ENCODE measurements around the gene CCDC159.

CCDC159 gene

DNA sequence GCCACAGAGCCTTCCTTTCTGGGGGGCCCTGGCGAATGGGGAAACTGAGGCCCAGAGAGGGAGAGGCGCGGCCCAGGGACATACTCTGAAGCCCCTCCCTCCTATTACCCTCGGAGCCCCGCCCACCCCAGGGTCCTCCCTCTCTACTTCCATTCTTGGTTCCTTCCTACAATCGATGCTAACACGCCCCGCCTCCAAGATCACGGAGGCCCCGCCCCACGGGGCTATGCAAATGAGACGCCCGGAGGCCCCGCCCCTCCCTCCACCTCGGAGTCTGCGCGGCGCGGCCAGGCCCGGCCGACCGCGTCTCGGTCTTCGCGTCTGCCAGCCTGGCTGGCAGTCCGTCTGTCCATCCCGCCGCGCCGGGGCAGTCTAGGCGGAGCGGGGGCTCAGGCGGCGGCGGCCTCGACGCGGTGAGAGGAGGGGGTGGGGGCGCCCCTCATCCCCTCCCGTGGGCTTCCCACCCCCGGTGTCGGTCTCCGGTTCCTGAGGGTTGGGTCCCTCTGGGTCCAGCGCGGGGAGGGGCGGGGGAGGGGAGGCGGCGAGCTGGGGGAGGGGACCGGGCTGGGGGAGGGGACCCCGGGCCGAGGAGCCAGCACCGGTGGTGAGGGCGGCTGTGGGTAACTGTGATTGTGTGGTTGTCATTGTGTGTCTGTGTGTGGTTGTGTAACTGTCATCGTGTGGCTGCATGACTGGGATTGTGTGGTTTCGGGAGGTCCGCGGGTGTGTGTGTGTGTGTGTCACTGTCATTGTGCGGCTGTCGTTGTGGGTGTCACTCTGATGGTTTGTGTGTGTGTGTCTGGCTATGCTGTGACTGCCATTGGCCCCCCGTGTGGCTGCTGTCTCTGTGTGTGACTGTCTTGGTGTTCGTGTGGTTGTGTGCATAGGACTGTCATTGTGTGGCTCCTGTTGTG, 9.1 kb downstream of the CCDC159 start, which contains the start of gene PLPPR2:
Gene PLPPR2 (plus strand): TSS at position 273 of the 914 bp plus-strand sequence. CDS start 2,242 bp downstream, outside the sequence.
- TF ChIP-seq, protein P1, sequence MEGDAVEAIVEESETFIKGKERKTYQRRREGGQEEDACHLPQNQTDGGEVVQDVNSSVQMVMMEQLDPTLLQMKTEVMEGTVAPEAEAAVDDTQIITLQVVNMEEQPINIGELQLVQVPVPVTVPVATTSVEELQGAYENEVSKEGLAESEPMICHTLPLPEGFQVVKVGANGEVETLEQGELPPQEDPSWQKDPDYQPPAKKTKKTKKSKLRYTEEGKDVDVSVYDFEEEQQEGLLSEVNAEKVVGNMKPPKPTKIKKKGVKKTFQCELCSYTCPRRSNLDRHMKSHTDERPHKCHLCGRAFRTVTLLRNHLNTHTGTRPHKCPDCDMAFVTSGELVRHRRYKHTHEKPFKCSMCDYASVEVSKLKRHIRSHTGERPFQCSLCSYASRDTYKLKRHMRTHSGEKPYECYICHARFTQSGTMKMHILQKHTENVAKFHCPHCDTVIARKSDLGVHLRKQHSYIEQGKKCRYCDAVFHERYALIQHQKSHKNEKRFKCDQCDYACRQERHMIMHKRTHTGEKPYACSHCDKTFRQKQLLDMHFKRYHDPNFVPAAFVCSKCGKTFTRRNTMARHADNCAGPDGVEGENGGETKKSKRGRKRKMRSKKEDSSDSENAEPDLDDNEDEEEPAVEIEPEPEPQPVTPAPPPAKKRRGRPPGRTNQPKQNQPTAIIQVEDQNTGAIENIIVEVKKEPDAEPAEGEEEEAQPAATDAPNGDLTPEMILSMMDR (IDR thresholded peaks at IDR 0.05; ENCODE audit: low read depth, low read length) = no peak
- peak; percentile 63 for DNase-seq (ENCODE audit: extremely low read depth, low read depth)

DNA sequence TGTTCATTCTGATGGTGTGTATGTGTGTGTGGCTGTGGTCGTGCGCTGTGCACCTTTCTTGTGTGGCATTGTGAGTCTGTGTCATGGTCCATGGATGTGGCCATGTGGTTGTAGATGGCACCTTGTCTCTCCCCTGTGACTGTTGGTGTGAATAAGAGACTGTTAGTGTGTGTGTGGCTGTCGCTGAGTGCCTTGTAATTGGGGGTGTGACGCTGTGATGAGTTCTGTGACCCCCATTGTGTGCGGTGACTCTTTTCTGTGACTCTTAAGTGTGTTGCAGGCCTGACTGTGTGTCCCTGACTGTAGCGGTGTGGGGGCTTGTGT, 9.7 kb downstream of the CCDC159 start:
- no peak for DNase-seq (ENCODE audit: extremely low read depth, low read depth)
- TF ChIP-seq, protein P1 (IDR thresholded peaks at IDR 0.05; ENCODE audit: low read depth, low read length) = no peak

DNA sequence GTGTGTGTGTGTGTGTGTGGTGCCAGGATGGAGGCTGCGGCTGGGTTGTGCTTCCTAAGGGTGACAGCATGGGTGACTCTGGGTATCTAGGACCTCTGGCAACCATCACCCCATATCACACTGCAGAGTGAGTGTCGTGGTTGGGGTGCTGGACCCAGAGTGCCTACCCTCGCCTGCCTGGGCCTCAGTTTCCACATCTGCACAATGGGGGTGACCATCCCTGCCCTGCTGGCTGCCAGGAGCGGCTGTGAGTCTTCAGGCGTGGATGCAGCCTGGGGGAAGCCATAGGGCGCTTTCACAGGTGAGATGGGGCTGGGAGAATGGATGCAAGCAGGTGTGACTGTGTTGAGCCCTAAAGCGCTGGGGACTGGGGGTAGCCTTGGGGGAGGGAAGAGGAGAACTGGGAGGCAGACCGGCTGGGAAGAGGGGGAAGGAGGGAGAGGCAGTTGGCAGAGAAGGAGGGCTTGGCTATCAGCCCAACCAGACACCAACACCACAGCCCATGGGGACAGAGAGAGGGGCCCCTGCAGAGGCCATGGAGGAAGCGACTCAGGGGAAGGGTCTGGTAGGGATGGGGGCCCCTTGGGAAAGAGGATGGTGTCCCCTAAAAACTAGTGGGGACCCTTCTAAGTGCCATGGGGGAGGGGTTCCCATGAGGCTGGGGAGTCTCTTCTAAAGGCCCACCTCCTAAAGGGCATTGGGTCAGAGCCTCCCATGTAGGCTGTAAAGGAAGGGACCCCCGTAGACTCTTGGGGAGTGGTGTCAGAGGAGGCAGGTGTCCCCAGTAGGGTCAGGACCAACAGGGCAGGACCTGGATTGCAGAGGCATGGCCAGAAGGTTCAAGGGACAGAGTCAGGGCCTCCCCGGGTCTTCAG, 10.6 kb downstream of the CCDC159 start:
- no peak for DNase-seq (ENCODE audit: extremely low read depth, low read depth)
- TF ChIP-seq, protein P1 (IDR thresholded peaks at IDR 0.05; ENCODE audit: low read depth, low read length) = no peak

DNA sequence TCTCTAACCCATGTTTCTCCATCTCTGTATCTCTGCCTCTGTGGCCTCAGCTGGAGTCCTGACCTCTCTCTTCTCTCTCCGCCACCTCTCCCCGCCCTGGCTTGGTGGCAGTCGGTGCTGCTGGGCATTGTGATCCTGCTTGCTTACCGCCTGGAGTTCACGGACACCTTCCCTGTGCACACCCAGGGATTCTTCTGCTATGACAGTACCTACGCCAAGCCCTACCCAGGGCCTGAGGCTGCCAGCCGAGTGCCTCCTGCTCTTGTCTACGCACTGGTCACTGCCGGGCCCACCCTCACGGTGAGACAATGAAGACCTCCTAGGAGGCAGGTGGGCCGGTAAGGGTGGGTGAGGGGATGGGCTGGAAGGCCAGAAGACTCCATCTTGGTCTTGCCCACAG, 13.1 kb downstream of the CCDC159 start:
- TF ChIP-seq, protein P1 (IDR thresholded peaks at IDR 0.05; ENCODE audit: low read depth, low read length) = no peak
- DNase-seq (ENCODE audit: extremely low read depth, low read depth) = no peak

DNA sequence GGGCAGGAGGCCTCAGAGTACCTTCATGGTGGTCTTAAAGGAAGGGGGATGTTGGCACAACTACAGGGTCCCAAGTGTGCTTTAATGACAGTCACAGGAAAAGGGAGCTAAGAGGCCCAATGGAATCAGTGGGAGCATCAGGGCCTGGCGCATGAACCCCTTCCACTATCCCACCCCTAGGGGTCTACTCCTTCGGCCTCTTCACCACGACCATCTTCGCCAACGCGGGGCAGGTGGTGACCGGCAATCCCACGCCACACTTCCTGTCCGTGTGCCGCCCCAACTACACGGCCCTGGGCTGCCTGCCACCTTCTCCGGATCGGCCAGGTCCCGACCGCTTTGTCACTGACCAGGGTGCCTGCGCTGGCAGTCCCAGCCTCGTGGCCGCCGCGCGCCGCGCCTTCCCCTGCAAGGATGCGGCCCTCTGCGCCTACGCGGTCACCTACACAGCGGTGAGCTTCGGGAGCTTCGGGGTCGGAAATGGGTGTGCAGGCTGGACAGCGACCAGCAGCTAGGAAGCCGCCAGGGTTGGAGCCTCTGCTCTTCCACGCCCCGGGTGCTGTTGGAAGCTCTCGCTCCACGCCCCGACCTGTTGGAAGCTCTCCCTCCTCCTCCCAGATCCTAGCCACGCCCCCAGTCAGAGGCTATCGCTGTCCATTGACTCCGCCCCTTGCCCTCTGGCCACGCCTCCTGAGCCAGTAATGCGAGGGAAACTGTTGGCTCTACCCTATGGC, 14.9 kb downstream of the CCDC159 start:
- no peak for DNase-seq (ENCODE audit: extremely low read depth, low read depth)
- TF ChIP-seq, protein P1 (IDR thresholded peaks at IDR 0.05; ENCODE audit: low read depth, low read length) = no peak

DNA sequence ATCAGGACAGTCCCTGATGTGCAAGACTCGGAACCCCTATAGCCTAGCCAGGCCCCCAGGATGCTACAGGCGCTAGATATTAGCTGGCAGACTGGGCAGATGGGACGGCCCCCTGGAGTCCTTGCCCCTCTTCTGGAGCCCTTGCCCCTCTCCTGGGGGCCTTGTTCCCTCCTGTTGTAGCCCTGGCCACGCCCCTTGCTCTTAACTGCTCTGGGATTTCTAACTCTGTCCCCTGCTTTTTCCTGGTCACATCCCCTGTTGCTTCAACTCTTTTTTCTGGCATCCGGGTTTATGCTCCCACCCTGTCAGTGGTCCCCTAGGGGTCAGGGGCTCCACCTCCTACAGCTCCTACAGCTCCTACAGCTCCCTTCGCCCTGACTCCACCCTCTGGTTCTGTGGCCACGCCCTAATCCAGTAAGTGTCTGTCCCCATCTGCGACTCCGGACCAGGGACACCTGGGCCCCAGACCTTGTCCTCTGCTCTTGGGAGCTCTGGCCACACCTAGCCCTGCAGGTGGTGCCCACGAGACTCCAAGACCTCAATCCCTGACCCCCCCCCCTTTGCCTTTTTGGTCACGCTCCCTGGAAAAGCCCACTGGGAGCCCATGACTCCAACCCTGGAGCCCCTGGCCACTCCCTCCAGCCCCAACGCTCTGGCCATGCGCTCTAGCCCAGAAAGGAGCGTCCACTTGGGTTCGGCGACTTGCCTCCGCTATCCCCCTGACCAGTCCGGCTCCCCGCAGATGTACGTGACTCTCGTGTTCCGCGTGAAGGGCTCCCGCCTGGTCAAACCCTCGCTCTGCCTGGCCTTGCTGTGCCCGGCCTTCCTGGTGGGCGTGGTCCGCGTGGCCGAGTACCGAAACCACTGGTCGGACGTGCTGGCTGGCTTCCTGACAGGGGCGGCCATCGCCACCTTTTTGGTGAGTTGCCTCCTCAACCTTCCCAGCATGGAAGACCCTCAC, 15.7 kb downstream of the CCDC159 start:
- DNase-seq (ENCODE audit: extremely low read depth, low read depth) = no peak
- TF ChIP-seq, protein P1 (IDR thresholded peaks at IDR 0.05; ENCODE audit: low read depth, low read length) = no peak

Data from AG09319 (cell line).